ENCODE results near the gene MYPN.

Gene MYPN

DNA sequence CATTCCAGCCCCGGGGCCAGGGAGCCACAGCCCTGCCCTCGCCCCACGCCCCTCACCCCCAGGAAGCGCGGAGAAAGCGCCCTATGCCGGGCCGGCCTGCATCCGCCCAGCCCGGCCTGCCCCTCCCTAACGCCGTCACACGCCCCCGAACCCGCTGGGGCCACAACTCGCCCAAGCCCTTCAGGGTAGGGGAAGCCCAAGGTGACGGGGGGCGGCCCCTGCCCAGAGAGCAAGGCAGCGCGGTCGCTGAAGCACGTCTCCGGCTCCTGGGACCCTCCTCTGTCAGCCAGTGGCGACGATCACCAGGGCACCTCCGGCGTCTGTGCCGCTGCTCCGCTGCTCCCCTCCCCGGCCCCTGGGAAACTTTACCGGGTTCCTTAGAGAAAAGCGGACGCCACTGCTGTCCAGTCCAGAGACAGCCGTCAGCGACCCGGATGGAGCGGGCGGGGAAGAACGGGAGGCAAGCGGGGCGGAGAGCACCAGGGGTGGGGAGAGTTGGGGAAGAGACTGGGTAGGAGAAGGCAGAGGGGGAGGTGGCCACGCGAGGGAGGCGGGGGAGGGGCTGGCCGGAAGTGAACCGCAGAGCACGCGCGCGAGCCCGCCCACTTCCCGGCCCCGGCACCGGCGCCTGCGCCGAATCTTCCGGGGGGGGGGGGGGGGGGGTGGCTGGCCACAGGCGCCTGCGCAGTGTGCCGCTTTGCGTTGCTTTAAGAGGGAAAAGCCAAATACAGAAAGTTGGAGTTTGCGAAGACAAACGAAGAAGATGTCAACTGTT, 34.3 kb upstream of the MYPN start, which contains the start of gene HERC4 (continued):
- TF ChIP-seq ZNF391 (tag by site-specific recombination; IDR thresholded peaks at IDR 0.05; ENCODE audit: borderline replicate concordance, low read depth): peak; percentile 49; the same call in 1 of the 2 replicates
- peak; percentile 87; the same call in 1 of the 2 replicates for TF ChIP-seq ZXDB (tag by site-specific recombination; IDR thresholded peaks at IDR 0.05)
- peak; percentile 23; the same call in 1 of the 2 replicates for TF ChIP-seq ZNF366 (tag by site-specific recombination; conservative IDR thresholded peaks at IDR 0.05)
- TF ChIP-seq ZIC2 (tag by site-specific recombination; IDR thresholded peaks at IDR 0.05): peak; percentile 49
- TF ChIP-seq SCRT2 (tag by site-specific recombination; IDR thresholded peaks at IDR 0.05): peak; percentile 60; the same call in 1 of the 2 replicates
- peak; percentile 49; the same call in 1 of the 2 replicates for TF ChIP-seq ZNF10 (tag by site-specific recombination; IDR thresholded peaks at IDR 0.05)
- TF ChIP-seq KLF16 (tag by site-specific recombination; IDR thresholded peaks at IDR 0.05): 0 out of 2 replicates have a peak, but pooled peaks have one; percentile 80
- no peak for TF ChIP-seq ZNF561 (tag by site-specific recombination; IDR thresholded peaks at IDR 0.05; ENCODE audit: borderline replicate concordance)
- TF ChIP-seq ZNF571 (tag by site-specific recombination; IDR thresholded peaks at IDR 0.05): no peak
- TF ChIP-seq, protein P1, sequence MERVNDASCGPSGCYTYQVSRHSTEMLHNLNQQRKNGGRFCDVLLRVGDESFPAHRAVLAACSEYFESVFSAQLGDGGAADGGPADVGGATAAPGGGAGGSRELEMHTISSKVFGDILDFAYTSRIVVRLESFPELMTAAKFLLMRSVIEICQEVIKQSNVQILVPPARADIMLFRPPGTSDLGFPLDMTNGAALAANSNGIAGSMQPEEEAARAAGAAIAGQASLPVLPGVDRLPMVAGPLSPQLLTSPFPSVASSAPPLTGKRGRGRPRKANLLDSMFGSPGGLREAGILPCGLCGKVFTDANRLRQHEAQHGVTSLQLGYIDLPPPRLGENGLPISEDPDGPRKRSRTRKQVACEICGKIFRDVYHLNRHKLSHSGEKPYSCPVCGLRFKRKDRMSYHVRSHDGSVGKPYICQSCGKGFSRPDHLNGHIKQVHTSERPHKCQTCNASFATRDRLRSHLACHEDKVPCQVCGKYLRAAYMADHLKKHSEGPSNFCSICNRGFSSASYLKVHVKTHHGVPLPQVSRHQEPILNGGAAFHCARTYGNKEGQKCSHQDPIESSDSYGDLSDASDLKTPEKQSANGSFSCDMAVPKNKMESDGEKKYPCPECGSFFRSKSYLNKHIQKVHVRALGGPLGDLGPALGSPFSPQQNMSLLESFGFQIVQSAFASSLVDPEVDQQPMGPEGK (tag by site-specific recombination; IDR thresholded peaks at IDR 0.05): peak; percentile 96
- peak; percentile 69 for TF ChIP-seq ZNF600 (tag by site-specific recombination; IDR thresholded peaks at IDR 0.05)
- no peak for TF ChIP-seq ZNF549 (tag by site-specific recombination; IDR thresholded peaks at IDR 0.05)
- TF ChIP-seq ZNF629 (tag by site-specific recombination; IDR thresholded peaks at IDR 0.05): peak; percentile 31; the same call in 1 of the 2 replicates
- peak; percentile 23; the same call in 1 of the 2 replicates for TF ChIP-seq KLF7 (tag by site-specific recombination; IDR thresholded peaks at IDR 0.05; ENCODE audit: borderline replicate concordance)
- TF ChIP-seq ZNF24 (tag by site-specific recombination; IDR thresholded peaks at IDR 0.05): peak; percentile 26; the same call in 1 of the 2 replicates
- TF ChIP-seq ZNF501 (tag by site-specific recombination; IDR thresholded peaks at IDR 0.05): peak; percentile 78
- TF ChIP-seq, protein P2, sequence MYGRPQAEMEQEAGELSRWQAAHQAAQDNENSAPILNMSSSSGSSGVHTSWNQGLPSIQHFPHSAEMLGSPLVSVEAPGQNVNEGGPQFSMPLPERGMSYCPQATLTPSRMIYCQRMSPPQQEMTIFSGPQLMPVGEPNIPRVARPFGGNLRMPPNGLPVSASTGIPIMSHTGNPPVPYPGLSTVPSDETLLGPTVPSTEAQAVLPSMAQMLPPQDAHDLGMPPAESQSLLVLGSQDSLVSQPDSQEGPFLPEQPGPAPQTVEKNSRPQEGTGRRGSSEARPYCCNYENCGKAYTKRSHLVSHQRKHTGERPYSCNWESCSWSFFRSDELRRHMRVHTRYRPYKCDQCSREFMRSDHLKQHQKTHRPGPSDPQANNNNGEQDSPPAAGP (tag by site-specific recombination; IDR thresholded peaks at IDR 0.05): peak; percentile 90; the same call in 1 of the 2 replicates
- TF ChIP-seq ZNF2 (tag by site-specific recombination; IDR thresholded peaks at IDR 0.05): peak; percentile 56; the same call in 1 of the 2 replicates
- TF ChIP-seq ZNF335 (tag by site-specific recombination; conservative IDR thresholded peaks at IDR 0.05): peak; percentile 68
- TF ChIP-seq, protein P3, sequence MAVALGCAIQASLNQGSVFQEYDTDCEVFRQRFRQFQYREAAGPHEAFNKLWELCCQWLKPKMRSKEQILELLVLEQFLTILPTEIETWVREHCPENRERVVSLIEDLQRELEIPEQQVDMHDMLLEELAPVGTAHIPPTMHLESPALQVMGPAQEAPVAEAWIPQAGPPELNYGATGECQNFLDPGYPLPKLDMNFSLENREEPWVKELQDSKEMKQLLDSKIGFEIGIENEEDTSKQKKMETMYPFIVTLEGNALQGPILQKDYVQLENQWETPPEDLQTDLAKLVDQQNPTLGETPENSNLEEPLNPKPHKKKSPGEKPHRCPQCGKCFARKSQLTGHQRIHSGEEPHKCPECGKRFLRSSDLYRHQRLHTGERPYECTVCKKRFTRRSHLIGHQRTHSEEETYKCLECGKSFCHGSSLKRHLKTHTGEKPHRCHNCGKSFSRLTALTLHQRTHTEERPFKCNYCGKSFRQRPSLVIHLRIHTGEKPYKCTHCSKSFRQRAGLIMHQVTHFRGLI (tag by site-specific recombination; IDR thresholded peaks at IDR 0.05): peak; percentile 15; the same call in 1 of the 2 replicates
- TF ChIP-seq, protein P4, sequence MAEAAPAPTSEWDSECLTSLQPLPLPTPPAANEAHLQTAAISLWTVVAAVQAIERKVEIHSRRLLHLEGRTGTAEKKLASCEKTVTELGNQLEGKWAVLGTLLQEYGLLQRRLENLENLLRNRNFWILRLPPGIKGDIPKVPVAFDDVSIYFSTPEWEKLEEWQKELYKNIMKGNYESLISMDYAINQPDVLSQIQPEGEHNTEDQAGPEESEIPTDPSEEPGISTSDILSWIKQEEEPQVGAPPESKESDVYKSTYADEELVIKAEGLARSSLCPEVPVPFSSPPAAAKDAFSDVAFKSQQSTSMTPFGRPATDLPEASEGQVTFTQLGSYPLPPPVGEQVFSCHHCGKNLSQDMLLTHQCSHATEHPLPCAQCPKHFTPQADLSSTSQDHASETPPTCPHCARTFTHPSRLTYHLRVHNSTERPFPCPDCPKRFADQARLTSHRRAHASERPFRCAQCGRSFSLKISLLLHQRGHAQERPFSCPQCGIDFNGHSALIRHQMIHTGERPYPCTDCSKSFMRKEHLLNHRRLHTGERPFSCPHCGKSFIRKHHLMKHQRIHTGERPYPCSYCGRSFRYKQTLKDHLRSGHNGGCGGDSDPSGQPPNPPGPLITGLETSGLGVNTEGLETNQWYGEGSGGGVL (tag by site-specific recombination; IDR thresholded peaks at IDR 0.05): peak; percentile 82
- TF ChIP-seq, protein P5, sequence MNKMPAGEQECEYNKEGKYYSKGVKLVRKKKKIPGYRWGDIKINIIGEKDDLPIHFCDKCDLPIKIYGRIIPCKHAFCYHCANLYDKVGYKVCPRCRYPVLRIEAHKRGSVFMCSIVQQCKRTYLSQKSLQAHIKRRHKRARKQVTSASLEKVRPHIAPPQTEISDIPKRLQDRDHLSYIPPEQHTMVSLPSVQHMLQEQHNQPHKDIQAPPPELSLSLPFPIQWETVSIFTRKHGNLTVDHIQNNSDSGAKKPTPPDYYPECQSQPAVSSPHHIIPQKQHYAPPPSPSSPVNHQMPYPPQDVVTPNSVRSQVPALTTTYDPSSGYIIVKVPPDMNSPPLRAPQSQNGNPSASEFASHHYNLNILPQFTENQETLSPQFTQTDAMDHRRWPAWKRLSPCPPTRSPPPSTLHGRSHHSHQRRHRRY (tag by site-specific recombination; IDR thresholded peaks at IDR 0.05): no peak
